Measurements from ENCODE around the gene ZNF512. TPM values are rescaled to one million over a fixed set of nuclear protein-coding genes. Genes with fewer than 3 reads are reported as not detected.
"Not testable (repeated sequence)": the region's sequence is repeated elsewhere in the genome, so short reads cannot be mapped to it uniquely, and the experiment has no call there.

The ZNF512 gene
- total RNA-seq, 1 experiment from 2014 or later, result 38.9 TPM

GRCh38 chr2:27551514-27551913 is 31.3 kb upstream of the ZNF512 start:
- BruUV-seq (replicated peaks), result no TSS peak

GRCh38 chr2:27552941-27553340 is 29.9 kb upstream of the ZNF512 start:
- Histone ChIP-seq H3K27me3 (replicated peaks; ENCODE audit: control insufficient read depth, insufficient read depth, low read length) (no peaks in the 10 kb centered on the region), H3K9me3 (no peaks in the 10 kb centered on the region; the same call in 1 of the 2 replicates), H3K4me3 (ENCODE audit: low read depth, low read length) (no peak overlapping the region), H3K36me3 (ENCODE audit: control insufficient read depth, insufficient read depth, low read length) (no peaks in the 10 kb centered on the region), H3K4me1 (no peaks in the 10 kb centered on the region)
- no TSS peak for BruUV-seq (replicated peaks)
- TF ChIP-seq CTCF (IDR thresholded peaks at IDR 0.05; ENCODE audit: insufficient read depth in 1 of 2, low read depth in 1 of 2, low read length in 1 of 2, severe bottlenecking in 1 of 2, unreplicated experiment in 1 of 2), result no peak
- POLR2A ChIA-PET, result no interaction called here
- Mint-ChIP-seq H3K36me3 (ENCODE audit: insufficient read depth, unreplicated experiment) (no peaks in the 10 kb centered on the region), H3K4me1 (ENCODE audit: low read depth, unreplicated experiment) (no peaks in the 10 kb centered on the region), H3K9me3 (ENCODE audit: unreplicated experiment) (no peaks in the 10 kb centered on the region), H3K27ac (ENCODE audit: unreplicated experiment) (no peak overlapping the region), H3K4me3 (ENCODE audit: unreplicated experiment) (no peak overlapping the region), H3K27me3 (ENCODE audit: insufficient read depth, unreplicated experiment) (peaks cover 6% of the 10 kb centered on the region)
- no peak for DNase-seq
- CTCF ChIA-PET, result no interaction called here
- intact Hi-C loops (cut with micrococcal nuclease; ENCODE audit: unreplicated experiment), result no loop called here

More at GRCh38 chr2:27551514-27551913, 31.3 kb upstream of the ZNF512 start:
- TF ChIP-seq CTCF (IDR thresholded peaks at IDR 0.05; ENCODE audit: insufficient read depth in 1 of 2, low read depth in 1 of 2, low read length in 1 of 2, severe bottlenecking in 1 of 2, unreplicated experiment in 1 of 2), result no peak
- Histone ChIP-seq H3K9me3 (no peaks in the 10 kb centered on the region; the same call in 1 of the 2 replicates), H3K4me3 (ENCODE audit: low read depth, low read length) (no peak overlapping the region), H3K4me1 (no peaks in the 10 kb centered on the region), H3K36me3 (ENCODE audit: control insufficient read depth, insufficient read depth, low read length) (no peaks in the 10 kb centered on the region), H3K27me3 (replicated peaks; ENCODE audit: control insufficient read depth, insufficient read depth, low read length) (no peaks in the 10 kb centered on the region)
- CTCF ChIA-PET, result no interaction called here
- Mint-ChIP-seq H3K27me3 (ENCODE audit: insufficient read depth, unreplicated experiment) (peaks cover 6% of the 10 kb centered on the region), H3K9me3 (ENCODE audit: unreplicated experiment) (no peaks in the 10 kb centered on the region), H3K4me1 (ENCODE audit: low read depth, unreplicated experiment) (no peaks in the 10 kb centered on the region), H3K4me3 (ENCODE audit: unreplicated experiment) (no peak overlapping the region), H3K36me3 (ENCODE audit: insufficient read depth, unreplicated experiment) (no peaks in the 10 kb centered on the region), H3K27ac (ENCODE audit: unreplicated experiment) (no peak overlapping the region)
- intact Hi-C loops (cut with micrococcal nuclease; ENCODE audit: unreplicated experiment), result no loop called here
- DNase-seq, result no peak
- POLR2A ChIA-PET, result no interaction called here

- DNase-seq; H3K9me3 Mint-ChIP-seq (ENCODE audit: unreplicated experiment); H3K27ac Mint-ChIP-seq (ENCODE audit: unreplicated experiment); H3K4me1 Mint-ChIP-seq (ENCODE audit: low read depth, unreplicated experiment); H3K9me3 ChIP-seq; H3K4me3 Mint-ChIP-seq (ENCODE audit: unreplicated experiment); POLR2A ChIA-PET; BruUV-seq (replicated peaks); intact Hi-C loops (cut with micrococcal nuclease; ENCODE audit: unreplicated experiment); H3K36me3 Mint-ChIP-seq (ENCODE audit: insufficient read depth, unreplicated experiment); H3K36me3 ChIP-seq (ENCODE audit: control insufficient read depth, insufficient read depth, low read length); CTCF ChIA-PET; H3K27me3 ChIP-seq (replicated peaks; ENCODE audit: control insufficient read depth, insufficient read depth, low read length); H3K4me3 ChIP-seq (ENCODE audit: low read depth, low read length); H3K27me3 Mint-ChIP-seq (ENCODE audit: insufficient read depth, unreplicated experiment); H3K4me1 ChIP-seq: not testable (repeated sequence)
Measured at GRCh38 chr2:27554451-27554850, 28.4 kb upstream of the ZNF512 start.

- BruUV-seq (replicated peaks), result no TSS peak
- Mint-ChIP-seq H3K36me3 (ENCODE audit: insufficient read depth, unreplicated experiment) (no peaks in the 10 kb centered on the region), H3K4me1 (ENCODE audit: low read depth, unreplicated experiment) (no peaks in the 10 kb centered on the region), H3K27me3 (ENCODE audit: insufficient read depth, unreplicated experiment) (no peaks in the 10 kb centered on the region), H3K9me3 (ENCODE audit: unreplicated experiment) (no peaks in the 10 kb centered on the region), H3K4me3 (ENCODE audit: unreplicated experiment) (no peak overlapping the region), H3K27ac (ENCODE audit: unreplicated experiment) (no peak overlapping the region)
- ChIA-PET CTCF (no interaction called here), POLR2A (no interaction called here)
- DNase-seq, result no peak
- Histone ChIP-seq H3K9me3 (no peaks in the 10 kb centered on the region), H3K4me1 (no peaks in the 10 kb centered on the region), H3K36me3 (ENCODE audit: control insufficient read depth, insufficient read depth, low read length) (no peaks in the 10 kb centered on the region), H3K4me3 (ENCODE audit: low read depth, low read length) (no peak overlapping the region), H3K27me3 (replicated peaks; ENCODE audit: control insufficient read depth, insufficient read depth, low read length) (no peaks in the 10 kb centered on the region)
- TF ChIP-seq CTCF (IDR thresholded peaks at IDR 0.05; ENCODE audit: insufficient read depth in 1 of 2, low read depth in 1 of 2, low read length in 1 of 2, severe bottlenecking in 1 of 2, unreplicated experiment in 1 of 2), result no peak
- intact Hi-C loops (cut with micrococcal nuclease; ENCODE audit: unreplicated experiment), result no loop called here
Measured at GRCh38 chr2:27559228-27559627, 23.6 kb upstream of the ZNF512 start.

All from Caco-2 (cell line).